HEK293 (cell line): ENCODE measurements around the gene JPH2.
A peak's percentile ranks its signal among the peaks of the same experiment; 100 is the strongest.

Experiments used
- CTCF ChIA-PET: fragments of 350-600 bp; formaldehyde crosslinking; extraction: SDS; loops from one replicate; lab custom pipeline; 2021; ENCODE audit warnings: antibody characterized with exemption; lab: Yijun Ruan, JAX
- POLR2A ChIA-PET: fragments of 300-600 bp; formaldehyde crosslinking; extraction: SDS; loops from one replicate; lab custom pipeline; 2020; ENCODE audit warnings: antibody characterized with exemption, inconsistent platforms; lab: Yijun Ruan, JAX
- H3K27ac ChIP-seq: fragments of 200-500 bp; sonication (Bioruptor generic); 2 replicates; pipeline ENCODE4 v1.5.1; 2014; ENCODE audit warnings: low read depth, low read length, control low read depth, inconsistent platforms; ENCODE audit errors: extremely low read depth
- H3K36me3 ChIP-seq, 2 experiments: fragments of 200-500 bp in 1 of 2; sonication (Bioruptor generic) in 1 of 2; 1 replicate in 1 of 2; 2 replicates in 1 of 2; pipeline ENCODE4 v1.5.1; 2014 to 2017; ENCODE audit warnings: inconsistent platforms in 2 of 2, low read length in 2 of 2; ENCODE audit not compliant: control insufficient read depth in 2 of 2, insufficient read depth in 1 of 2
- H3K4me1 ChIP-seq: fragments of 200-500 bp; sonication (Bioruptor generic); 2 replicates; pipeline ENCODE4 v1.5.1; 2014; ENCODE audit warnings: mild to moderate bottlenecking, low read length, inconsistent platforms; ENCODE audit not compliant: control insufficient read depth, insufficient read depth
- H3K4me3 ChIP-seq: 2 replicates; pipeline ENCODE4 v1.5.1; 2011; ENCODE audit warnings: low read depth, mild to moderate bottlenecking, control low read depth, low read length, moderate library complexity
- H3K9me3 ChIP-seq: fragments of 200-500 bp; sonication (Bioruptor generic); 2 replicates; pipeline ENCODE4 v1.5.1; 2014; ENCODE audit warnings: low read depth, low read length, inconsistent platforms; ENCODE audit not compliant: control insufficient read depth, insufficient read depth
- ATF2 ChIP-seq: fragments of 450-650 bp; formaldehyde crosslinking; IDR thresholded peaks from 2 replicates; pipeline ENCODE4 v1.5.1; 2016; ENCODE audit warnings: missing biosample characterization, missing genetic modification characterization, low read depth
- GLIS1 ChIP-seq: fragments of 450-650 bp; formaldehyde crosslinking; IDR thresholded peaks from 2 replicates; pipeline ENCODE4 v1.5.1; 2016; ENCODE audit warnings: missing biosample characterization, missing genetic modification characterization
- HIC1 ChIP-seq: fragments of 450-650 bp; formaldehyde crosslinking; IDR thresholded peaks from 2 replicates; pipeline ENCODE4 v1.5.1; 2016; ENCODE audit warnings: missing biosample characterization, missing genetic modification characterization
- IKZF3 ChIP-seq: fragments of 450-650 bp; IDR thresholded peaks from 2 replicates; pipeline ENCODE4 v1.5.0; 2018; ENCODE audit warnings: missing biosample characterization, mild to moderate bottlenecking, missing genetic modification characterization, moderate library complexity
- KLF17 ChIP-seq: fragments of 450-650 bp; formaldehyde crosslinking; IDR thresholded peaks from 2 replicates; pipeline ENCODE4 v1.5.1; 2016; ENCODE audit warnings: missing biosample characterization, missing genetic modification characterization
- PBX3 ChIP-seq: sonication (generic); formaldehyde crosslinking; IDR thresholded peaks from 2 replicates; pipeline ENCODE4 v1.8.1; 2022; ENCODE audit warnings: mild to moderate bottlenecking, moderate library complexity, missing genetic modification reagents
- REST ChIP-seq: fragments of 450-650 bp; formaldehyde crosslinking; IDR thresholded peaks from 2 replicates; pipeline ENCODE4 v1.5.1; 2016; ENCODE audit warnings: missing biosample characterization, missing genetic modification characterization
- WT1 ChIP-seq: fragments of 450-650 bp; formaldehyde crosslinking; IDR thresholded peaks from 2 replicates; pipeline ENCODE4 v1.5.1; 2016; ENCODE audit warnings: missing biosample characterization, missing genetic modification characterization
- YY2 ChIP-seq: fragments of 450-650 bp; formaldehyde crosslinking; IDR thresholded peaks from 2 replicates; pipeline ENCODE4 v1.5.1; 2016; ENCODE audit warnings: missing biosample characterization, missing genetic modification characterization
- ZBTB8A ChIP-seq: fragments of 450-650 bp; formaldehyde crosslinking; IDR thresholded peaks from 2 replicates; pipeline ENCODE4 v1.5.1; 2016; ENCODE audit warnings: missing biosample characterization, missing genetic modification characterization
- ZFHX2 ChIP-seq: fragments of 450-650 bp; formaldehyde crosslinking; conservative IDR thresholded peaks from 2 replicates; pipeline ENCODE4 v1.5.1; 2016; ENCODE audit warnings: missing biosample characterization, missing genetic modification characterization
- ZNF10 ChIP-seq: fragments of 450-650 bp; formaldehyde crosslinking; IDR thresholded peaks from 2 replicates; pipeline ENCODE4 v1.5.1; 2017; ENCODE audit warnings: missing biosample characterization, missing genetic modification characterization
- ZNF133 ChIP-seq: fragments of 450-650 bp; formaldehyde crosslinking; IDR thresholded peaks from 2 replicates; pipeline ENCODE4 v1.5.1; 2016; ENCODE audit warnings: missing biosample characterization, missing genetic modification characterization
- ZNF221 ChIP-seq: fragments of 450-650 bp; formaldehyde crosslinking; IDR thresholded peaks from 2 replicates; pipeline ENCODE4 v1.5.1; 2017; ENCODE audit warnings: missing biosample characterization, missing genetic modification characterization, borderline replicate concordance
- ZNF350 ChIP-seq: fragments of 450-650 bp; formaldehyde crosslinking; IDR thresholded peaks from 2 replicates; pipeline ENCODE4 v1.5.0; 2017; ENCODE audit warnings: missing biosample characterization, mild to moderate bottlenecking, missing genetic modification characterization
- ZNF37A ChIP-seq: fragments of 450-650 bp; IDR thresholded peaks from 2 replicates; pipeline ENCODE4 v1.5.1; 2018; ENCODE audit warnings: missing biosample characterization, missing genetic modification characterization
- ZNF423 ChIP-seq: fragments of 450-650 bp; formaldehyde crosslinking; IDR thresholded peaks from 2 replicates; pipeline ENCODE4 v1.5.1; 2016; ENCODE audit warnings: missing biosample characterization, missing genetic modification characterization
- ZNF510 ChIP-seq: fragments of 450-650 bp; formaldehyde crosslinking; IDR thresholded peaks from 2 replicates; pipeline ENCODE4 v1.5.1; 2018; ENCODE audit warnings: mild to moderate bottlenecking, missing genetic modification characterization, missing biosample characterization; ENCODE audit not compliant: insufficient replicate concordance
- ZNF549 ChIP-seq: fragments of 450-650 bp; IDR thresholded peaks from 2 replicates; pipeline ENCODE4 v1.5.1; 2018; ENCODE audit warnings: missing biosample characterization, missing genetic modification characterization, mild to moderate bottlenecking, inconsistent platforms, moderate library complexity
- ZNF624 ChIP-seq: fragments of 450-650 bp; formaldehyde crosslinking; IDR thresholded peaks from 2 replicates; pipeline ENCODE4 v1.5.1; 2017; ENCODE audit warnings: missing biosample characterization, missing genetic modification characterization
- ZNF837 ChIP-seq: fragments of 450-650 bp; formaldehyde crosslinking; IDR thresholded peaks from 2 replicates; pipeline ENCODE4 v1.5.1; 2016; ENCODE audit warnings: missing biosample characterization, missing genetic modification characterization

Gene JPH2

GRCh38 chr20:44071057-44071456 is 115.9 kb downstream of the JPH2 start:
- no peak overlapping the region for H3K4me3 ChIP-seq
- no peaks in the 10 kb centered on the region for H3K36me3 ChIP-seq
- POLR2A ChIA-PET: no interaction called here
- H3K9me3 ChIP-seq: no peaks in the 10 kb centered on the region
- CTCF ChIA-PET: interaction anchor here (0.7 kb wide), 1 partner anchor 620 kb away, joined by 3 read pairs; no protein-coding TSS in a partner anchor
- TF ChIP-seq ZNF221: no peak
- TF ChIP-seq ZNF37A (tag by site-specific recombination): no peak
- H3K27ac ChIP-seq: no peak overlapping the region
- no peaks in the 10 kb centered on the region for H3K4me1 ChIP-seq

- ChIA-PET POLR2A (no interaction called here), CTCF (no interaction called here)
- Histone ChIP-seq H3K27ac (no peak overlapping the region), H3K9me3 (no peaks in the 10 kb centered on the region), H3K36me3 (no peaks in the 10 kb centered on the region), H3K4me1 (no peaks in the 10 kb centered on the region), H3K4me3 (no peak overlapping the region)
- no peak for TF ChIP-seq HIC1
- TF ChIP-seq REST: peak; percentile 76
These were observed 116.7 kb downstream of the JPH2 start for GRCh38 chr20:44070139-44070900.

- H3K9me3 ChIP-seq: no peaks in the 10 kb centered on the region
- ChIA-PET CTCF (interaction anchor here (0.7 kb wide), 1 partner anchor 131 kb away, joined by 3 read pairs; no protein-coding TSS in a partner anchor), POLR2A (no interaction called here)
- H3K36me3 ChIP-seq: no peaks in the 10 kb centered on the region
- no peaks in the 10 kb centered on the region for H3K4me1 ChIP-seq
- no peak overlapping the region for H3K4me3 ChIP-seq
- no peak overlapping the region for H3K27ac ChIP-seq
- TF ChIP-seq YY2 (tag by site-specific recombination) (no peak), ZNF549 (no peak), ZBTB8A (no peak), ATF2 (tag by site-specific recombination) (no peak), PBX3 (CRISPR knock-in tag) (no peak), ZFHX2 (no peak), ZNF10 (tag by site-specific recombination) (no peak), ZNF133 (tag by site-specific recombination) (no peak), IKZF3 (tag by site-specific recombination) (no peak), KLF17 (tag by site-specific recombination) (no peak), ZNF837 (tag by site-specific recombination) (no peak), ZNF350 (no peak), WT1 (no peak), ZNF423 (tag by site-specific recombination) (no peak), ZNF510 (tag by site-specific recombination) (no peak), ZNF624 (tag by site-specific recombination) (no peak), GLIS1 (no peak)
These were observed 117.6 kb downstream of the JPH2 start for GRCh38 chr20:44069203-44070011.
